Pons (tissue), 1 donor: ENCODE data around the gene PPME1.
"Not testable (repeated sequence)": the region's sequence is repeated elsewhere in the genome, so short reads cannot be mapped to it uniquely, and the experiment has no call there.

Source experiments
- DNase-seq: peaks from one replicate; pipeline ENCODE4 v3.0.0-alpha.2; 2016; ENCODE audit warnings: low spot score

PPME1 gene, protein sequence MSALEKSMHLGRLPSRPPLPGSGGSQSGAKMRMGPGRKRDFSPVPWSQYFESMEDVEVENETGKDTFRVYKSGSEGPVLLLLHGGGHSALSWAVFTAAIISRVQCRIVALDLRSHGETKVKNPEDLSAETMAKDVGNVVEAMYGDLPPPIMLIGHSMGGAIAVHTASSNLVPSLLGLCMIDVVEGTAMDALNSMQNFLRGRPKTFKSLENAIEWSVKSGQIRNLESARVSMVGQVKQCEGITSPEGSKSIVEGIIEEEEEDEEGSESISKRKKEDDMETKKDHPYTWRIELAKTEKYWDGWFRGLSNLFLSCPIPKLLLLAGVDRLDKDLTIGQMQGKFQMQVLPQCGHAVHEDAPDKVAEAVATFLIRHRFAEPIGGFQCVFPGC

DNA sequence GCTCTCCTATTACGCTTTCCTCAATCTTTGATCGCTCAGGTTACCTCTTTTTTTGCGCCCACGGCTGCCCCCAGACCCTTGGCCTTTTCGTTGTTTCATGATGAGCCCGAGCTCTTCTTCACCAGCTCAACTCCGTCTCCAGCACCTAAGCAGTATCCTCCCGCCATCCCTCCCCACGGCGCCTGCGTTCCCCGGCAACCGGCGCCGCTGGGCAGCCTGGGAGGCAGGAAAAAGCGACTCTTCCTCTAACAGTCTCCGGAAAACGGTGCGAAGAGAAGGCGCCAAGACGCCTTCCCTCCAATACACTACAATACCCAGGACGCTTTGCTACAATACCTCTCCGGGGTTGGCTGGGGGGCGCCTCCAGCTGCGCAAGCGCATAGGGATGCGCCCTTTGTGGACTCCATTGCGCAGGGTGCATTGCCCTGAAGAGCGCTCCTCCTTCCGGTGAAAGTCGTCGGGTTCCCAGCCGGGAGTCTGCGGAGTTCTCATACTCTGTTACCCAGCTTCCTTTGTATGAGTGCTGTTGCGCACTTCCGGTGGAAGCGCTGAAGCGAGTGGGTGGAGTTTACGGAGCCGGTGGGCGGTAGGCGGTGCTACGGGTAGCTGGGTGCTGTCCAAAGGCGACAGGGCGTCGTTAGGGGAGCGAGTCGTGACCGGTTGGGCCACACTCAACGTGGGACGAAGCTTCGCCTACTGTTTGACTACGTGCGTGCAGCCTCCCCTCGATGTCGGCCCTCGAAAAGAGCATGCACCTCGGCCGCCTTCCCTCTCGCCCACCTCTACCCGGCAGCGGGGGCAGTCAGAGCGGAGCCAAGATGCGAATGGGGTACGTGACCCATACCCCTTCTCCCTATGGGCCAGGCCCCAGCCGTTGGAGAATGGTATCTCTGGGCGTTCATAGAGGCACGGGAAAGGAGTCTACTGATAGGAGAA is at the start of gene PPME1, which contains the start of gene C2CD3:
TSS of gene PPME1 (plus strand) at position 596 of the 936 bp plus-strand sequence. CDS start at position 729, 133 bp downstream.
TSS of gene C2CD3 (minus strand) at position 309 of the 936 bp plus-strand sequence. CDS start at position 99, 210 bp downstream.
- DNase-seq = peak; percentile 100

DNA sequence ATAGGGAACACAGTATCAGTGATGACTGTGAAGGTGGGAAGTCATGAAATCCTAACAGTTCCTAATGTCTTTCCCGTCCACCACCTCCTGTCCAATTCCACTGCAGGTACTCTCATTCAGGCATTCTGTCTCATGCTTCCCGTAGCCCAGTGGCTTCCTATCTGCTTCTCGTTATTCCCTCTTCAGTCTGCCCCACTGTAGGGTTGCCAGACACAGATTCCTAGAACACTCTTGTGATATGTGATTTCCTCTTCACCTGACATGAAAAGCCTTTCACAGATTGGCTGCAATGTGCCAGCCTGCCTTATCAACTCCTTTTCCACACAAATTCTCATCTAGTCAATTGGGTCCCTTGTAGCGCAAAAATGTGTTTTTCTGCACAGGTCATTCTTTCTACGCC is 49.3 kb upstream of the PPME1 start:
- DNase-seq = no peak

DNA sequence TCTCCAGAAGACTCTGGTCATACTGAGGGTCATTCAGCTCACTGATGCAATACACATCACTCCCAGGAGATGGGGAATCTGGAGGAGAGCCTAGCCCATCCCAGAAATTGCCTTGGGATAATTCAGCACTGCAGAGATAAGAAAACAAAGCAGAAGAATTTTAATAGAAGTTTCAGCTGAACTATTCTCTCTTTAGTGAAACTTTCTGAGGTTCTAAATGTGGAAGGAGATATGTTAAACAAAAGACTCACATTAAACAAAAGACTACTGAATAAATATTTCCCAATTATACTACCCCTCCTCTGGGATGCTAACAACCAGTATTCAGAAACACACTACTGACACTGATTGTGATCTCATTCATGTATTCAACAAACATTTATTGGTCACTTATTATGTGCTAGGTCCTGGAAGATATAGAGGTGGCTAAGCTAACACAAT is 48.1 kb upstream of the PPME1 start:
- DNase-seq = no peak

DNA sequence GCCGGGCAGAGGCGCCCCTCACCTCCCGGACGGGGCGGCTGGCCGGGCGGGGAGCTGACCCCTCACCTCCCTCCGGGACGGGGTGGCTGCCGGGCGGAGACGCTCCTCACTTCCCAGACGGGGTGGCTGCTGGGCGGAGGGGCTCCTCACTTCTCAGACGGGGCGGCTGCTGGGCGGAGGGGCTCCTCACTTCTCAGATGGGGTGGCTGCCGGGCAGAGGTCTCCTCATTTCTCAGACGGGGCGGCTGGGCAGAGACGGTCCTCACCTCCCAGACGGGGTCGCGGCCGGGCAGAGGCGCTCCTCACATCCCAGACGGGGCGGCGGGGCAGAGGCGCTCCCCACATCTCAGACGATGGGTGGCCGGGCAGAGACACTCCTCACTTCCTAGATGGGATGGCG is 42.0 kb upstream of the PPME1 start:
- DNase-seq = not testable (repeated sequence)

DNA sequence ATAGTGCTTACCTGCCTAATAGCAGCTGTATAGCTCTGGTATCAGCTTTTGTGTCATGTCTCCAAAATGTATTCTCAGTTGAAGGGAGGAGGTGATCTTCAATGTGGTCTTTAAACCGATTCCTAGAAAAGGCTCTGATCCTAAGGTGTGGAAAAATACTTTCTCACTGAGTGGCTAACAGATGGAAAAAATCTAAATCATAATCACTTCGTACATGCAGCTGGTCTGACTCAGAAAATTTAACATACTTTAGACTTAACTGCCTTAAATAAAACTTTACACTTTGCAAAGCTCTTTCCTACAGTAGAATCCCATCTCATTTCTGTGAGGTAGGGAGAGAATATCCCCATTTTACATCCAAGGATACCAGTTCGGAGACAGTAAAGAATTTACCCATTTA is 38.3 kb upstream of the PPME1 start:
- no peak for DNase-seq

DNA sequence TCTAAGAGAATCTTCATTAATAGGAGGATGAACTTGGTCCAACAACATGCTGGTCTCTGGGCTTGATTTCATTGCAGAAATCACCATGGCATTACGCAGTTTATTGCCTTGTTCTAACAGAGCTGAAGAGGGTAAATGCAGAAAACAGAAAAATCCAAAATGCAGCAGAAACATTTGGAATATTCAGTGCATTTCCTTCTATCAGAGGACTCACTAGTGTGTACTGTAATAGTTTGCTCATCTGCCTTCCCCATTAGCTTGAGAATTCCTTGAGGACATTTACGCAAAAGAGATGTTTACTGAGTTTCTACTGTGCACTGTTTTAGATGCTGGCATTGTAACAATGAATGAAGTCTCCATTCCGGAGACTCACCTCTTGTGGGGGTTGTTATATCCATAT is 37.7 kb upstream of the PPME1 start:
- DNase-seq = no peak

DNA sequence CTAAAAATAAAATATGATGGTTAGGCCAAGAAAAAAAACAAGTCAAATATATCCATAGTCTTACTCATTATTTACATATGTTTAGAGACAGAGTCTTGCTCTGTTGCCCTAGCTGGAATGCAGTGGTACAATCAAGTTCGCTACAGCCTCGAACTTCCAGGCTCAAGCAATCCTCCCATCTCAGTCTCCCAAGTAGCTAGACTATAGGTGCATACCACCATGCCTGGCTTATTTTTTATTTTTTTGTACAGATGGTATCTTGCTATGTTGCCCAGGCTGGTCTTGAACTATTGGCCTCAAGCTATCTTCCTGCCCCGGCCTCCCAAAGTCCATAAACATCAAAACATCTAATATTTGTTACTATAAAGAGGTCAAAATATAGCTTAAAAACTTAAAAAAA is 36.4 kb upstream of the PPME1 start:
- DNase-seq = no peak

DNA sequence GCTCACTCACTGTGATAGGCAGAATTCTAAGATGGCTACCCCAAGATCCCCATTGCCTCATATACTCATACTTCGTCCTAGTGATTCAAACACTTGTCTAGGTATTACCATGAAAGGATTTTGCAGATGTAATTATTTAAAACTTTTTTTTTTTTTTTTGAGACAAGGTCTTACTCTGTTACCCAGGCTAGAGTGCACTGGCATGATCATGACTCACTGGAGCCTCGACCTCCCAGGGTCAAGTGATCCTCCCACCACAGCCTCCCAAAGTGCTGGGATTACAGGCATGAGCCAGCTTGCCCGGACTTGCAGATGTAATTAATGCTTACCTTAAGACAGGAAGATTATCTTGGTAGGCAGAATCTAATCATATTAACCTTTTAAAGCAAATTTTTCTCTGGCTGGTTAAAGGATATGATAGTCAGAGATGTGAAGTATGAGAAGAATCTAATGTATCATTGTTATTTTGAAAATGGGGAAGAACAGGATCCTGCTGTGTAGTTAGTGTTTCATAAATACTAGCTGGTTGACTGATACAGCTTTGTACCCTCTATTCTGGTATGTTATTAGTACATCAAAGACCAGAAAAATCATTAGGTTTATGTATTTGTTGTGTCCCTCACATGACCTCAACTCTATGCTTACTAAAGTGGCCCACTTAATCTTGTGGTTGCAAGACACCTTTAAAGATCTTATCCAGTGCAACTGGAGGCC is 35.8 kb upstream of the PPME1 start:
- no peak for DNase-seq

DNA sequence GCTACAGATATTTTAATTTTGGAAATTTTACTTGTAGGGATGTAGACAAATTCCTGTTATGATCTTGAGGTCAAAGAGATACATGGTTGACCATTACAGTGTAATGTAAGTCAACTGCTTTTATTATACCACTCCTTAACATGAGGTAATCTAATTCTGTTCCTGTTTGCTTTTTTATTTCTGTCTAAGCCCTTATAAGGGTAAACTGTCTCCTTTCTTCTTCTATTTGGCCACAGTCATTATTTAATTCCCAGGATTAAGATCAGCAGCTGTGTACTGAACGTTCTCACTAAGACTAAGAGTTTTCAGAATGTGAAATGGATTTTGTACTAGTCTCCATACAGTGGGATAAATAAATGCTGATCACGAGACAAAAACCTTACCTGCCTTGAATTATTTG is 33.1 kb upstream of the PPME1 start:
- no peak for DNase-seq

DNA sequence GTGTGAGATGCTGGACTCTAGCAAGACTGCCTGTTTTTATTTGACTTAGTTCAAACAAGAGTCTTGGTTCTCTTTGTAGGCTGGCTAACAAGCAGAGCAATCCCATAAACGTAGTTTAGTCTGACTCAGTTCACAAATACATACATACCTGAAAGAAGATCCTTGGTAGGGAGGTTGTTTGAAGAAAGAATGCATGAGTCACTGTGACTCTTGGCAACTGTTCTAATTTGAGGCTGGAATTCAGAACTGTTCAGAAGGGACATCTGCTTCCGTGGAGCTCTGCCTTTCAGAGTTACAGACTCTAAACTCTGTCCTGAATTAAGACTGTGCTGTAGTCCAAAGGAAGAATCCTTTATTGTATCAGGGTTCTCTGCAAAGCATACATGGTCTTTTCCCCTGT is 32.5 kb upstream of the PPME1 start:
- DNase-seq = peak; percentile 66

DNA sequence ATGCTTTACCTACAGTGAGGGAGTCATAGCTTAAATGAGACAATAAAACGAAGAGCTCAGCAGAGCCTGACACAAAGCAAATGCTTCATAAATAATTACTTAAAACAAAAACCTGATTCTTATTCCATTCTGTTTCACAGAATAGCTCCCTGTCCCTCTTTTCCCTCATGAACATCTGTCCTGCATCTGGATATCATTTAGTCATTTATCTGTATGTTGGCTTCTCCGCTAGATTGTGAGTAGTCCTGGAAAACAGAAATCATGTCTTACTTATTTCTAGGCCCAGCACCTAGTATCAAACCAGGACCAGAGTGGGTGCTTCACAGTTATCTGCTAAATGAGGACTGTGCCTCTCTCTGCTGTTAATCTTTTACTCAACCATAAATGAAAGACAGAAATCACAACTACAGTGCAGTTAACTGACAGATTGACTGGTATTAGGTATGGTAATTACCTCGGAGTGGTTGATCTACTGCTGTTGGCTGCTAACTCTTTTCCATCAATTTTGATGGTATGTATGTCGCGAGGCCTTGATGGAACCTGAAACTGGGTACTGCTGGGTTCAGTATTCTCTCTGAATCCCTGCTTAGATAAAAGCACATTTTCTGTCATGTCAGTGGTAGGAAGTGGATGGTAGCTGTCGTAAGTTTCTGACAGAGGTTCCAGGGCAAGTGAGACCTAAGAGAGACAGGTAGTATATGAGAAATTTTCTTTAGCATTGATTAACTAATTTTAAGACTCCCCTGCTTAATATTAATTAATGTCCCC is 31.8 kb upstream of the PPME1 start:
- DNase-seq = no peak

DNA sequence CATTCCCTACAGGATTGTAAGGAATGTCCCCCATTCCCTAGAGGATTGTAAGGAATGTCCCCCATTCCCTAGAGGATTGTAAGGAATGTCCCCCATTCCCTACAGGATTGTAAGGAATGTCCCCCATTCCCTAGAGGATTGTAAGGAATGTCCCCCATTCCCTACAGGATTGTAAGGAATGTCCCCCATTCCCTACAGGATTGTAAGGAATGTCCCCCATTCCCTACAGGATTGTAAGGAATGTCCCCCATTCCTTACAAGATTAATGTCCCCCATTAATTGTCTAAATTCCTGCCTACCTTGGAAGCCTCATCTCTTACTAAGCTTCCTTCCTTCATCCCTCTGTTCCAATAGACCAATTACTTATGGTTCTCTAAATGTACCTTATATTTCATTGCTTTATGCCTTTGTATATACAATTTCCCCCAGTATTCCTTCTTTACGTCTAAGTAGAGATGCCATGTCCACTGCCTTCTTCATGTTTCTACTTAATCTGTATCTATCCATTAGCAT is 31.1 kb upstream of the PPME1 start:
- DNase-seq = not testable (repeated sequence)

DNA sequence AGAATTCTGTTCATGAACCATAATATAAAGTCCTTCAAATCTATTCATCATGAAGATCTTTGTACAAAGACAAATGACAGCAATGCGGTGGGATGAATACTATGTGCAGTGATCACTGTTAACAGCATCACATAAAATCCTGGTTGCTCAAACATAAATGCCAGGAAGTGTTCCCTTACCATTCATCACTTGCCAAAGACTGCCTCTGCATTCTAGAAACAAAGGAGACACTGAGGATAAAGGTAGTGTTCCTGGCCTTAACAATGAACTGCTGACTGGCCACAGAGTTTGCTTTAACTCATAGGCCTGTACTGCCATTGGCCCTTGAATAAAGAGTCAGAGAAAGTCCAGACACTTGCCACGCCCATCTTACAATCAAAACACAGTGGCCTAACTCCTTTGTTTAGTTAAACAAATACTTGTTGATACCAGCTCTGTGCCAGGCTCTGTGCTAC is 29.8 kb upstream of the PPME1 start:
- DNase-seq = peak; percentile 37

DNA sequence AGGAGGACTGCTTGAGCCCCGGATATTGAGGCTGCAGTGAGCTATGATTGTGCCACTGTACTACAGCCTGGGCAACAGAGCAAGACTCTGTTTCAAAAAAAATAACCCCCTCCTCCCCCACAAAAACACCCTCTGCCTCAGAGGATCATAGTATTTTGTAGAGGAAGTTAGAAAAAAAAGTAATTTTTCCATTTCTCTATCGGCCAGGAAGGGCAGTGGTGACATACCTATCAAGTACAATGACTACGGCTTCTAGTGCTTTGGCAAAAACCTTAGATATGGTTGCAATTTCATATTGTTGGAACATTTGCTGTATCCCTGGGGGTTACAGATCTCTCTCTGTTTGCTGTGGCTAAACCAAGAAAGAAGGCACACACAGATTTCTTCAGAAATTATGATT is 29.2 kb upstream of the PPME1 start:
- no peak for DNase-seq

DNA sequence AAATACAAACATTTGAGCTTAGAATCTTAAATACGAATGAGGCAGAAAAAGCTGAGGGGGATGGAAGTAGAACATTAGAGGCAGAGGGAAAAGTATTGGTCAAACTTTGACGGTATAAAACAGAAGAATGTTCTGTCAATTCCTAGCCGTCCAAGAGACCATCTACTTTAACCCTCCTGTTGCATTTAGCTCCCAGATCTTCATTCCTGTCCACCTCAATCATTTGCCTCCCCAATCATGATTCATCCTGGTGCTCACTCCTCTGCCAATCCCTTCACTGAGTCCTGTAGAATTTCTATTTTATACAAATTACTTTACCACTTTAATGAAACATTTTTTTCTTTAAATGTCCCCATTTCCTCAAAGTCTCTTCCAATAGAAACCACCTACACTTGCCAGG is 28.5 kb upstream of the PPME1 start:
- DNase-seq = no peak

DNA sequence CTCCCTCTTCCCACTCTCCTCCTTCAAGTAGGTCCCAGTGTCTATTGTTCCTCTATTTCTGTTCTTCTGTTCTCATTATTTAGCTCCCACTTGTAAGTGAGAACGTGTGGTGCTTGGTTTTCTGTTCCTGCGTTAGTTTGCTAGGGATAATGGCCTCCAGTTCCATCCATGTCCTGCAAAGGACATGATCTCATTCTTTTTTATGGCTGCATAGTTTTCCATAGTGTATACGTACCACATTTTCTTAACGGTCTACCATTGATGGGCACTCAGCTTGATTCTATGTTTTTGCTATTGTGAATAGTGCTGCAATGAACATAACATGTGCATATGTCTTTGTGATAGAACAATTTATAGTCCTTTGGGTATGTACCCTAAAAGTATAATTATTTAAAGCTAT is 26.5 kb upstream of the PPME1 start:
- no peak for DNase-seq

DNA sequence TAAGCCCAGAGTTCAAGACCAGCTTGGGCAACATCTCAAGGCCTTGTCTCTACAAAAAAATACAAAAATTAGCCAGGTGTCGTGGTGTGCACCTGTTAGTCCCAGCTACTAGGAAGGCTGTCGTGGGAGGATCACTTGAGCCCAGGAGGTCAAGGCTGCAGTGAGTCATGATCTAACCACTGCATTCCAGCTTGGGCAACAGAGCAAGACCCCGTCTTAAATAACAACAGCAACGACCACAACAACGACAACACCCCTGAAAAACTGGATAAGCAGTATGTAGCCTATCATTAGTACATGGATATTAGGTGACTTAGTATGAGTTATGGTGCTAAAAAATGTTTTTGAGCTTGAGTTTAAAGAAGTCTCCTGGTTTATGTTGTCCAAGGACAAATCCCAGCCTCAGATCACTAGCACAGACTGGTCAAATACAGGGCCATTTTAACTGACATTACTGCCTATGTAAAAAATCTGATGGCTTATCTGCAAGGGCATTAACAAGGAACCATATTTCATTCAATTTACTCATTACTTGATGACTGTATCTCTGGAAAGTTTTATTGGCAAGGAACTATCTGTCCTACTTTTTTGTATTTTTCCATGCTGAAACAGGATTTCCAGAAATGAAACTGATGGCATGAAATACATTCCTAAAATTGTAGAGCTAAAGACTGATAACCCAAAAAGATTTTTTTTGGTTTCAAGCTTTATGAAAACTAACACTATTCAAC is 23.7 kb upstream of the PPME1 start:
- DNase-seq = no peak

DNA sequence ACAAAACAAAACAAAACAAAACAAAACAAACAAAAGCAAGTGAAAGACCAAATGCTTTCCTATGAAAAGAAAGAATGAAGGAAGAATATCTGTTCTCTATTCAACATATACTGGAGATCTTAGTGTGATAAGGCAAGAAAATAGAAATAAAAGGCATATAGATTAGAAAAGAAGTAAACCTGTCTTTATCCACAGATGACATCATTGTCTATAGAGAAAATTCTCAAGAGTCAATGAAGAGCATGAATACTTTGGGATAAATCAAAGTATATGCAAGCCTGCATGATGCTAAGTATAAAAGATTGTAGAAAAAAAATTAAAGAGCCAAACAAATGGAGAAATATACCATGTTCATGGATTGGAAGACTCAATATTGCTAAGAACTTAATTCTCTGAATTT is 17.9 kb upstream of the PPME1 start:
- no peak for DNase-seq

DNA sequence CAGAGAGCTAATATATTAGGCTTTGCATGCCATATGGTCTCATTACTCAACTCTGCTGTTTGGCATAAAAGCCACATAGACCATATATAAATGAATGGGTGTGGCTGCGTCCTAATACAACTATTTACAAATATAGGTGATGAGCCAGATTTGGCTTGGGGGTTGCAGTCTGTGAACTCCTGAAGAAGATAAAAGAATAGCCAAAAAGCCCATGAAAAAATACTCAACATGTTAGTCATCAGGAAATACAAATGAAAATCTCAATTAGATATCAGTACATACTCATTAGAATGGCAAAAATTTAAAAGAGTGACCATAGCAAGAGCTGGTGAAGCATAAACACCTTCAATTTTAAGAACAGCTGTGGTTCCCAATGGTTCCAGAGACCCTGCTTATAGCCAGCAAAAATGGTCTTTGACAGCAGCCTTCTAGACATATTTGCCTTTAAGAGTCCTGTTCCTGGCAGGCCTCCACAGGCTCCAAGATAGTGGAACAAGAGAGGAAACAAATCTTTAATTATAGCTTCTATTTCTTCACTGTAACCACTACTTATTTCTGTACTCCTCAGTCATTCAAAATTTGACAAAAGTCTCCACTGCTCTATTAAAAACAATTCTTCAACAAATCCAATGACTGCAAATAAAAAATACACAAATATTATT is 16.3 kb upstream of the PPME1 start:
- no peak for DNase-seq

DNA sequence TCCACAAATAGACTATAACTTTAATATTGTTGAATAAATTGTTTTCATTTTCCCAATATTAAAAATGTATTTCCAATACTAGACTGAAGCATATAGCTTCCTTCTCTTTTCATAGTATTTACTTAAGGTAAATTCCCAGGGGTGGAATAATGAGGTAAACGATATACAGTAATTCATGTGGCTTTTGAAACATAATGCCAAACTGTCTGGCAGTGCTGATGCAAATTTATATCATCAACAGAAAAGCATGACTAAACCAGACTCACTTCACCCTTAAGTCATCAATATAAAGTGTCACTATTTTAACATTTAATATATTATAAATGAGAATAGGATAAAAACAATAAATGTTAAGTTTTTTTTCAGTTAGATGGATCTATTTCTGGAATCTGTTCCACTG is 13.9 kb upstream of the PPME1 start:
- DNase-seq = no peak
